ENCODE results near the gene SIRT2. TPM values are rescaled to one million over a fixed set of nuclear protein-coding genes. Genes with fewer than 3 reads are reported as not detected.

The SIRT2 gene
- total RNA-seq, 1 experiment from 2014 or later, result 162 TPM

DNA sequence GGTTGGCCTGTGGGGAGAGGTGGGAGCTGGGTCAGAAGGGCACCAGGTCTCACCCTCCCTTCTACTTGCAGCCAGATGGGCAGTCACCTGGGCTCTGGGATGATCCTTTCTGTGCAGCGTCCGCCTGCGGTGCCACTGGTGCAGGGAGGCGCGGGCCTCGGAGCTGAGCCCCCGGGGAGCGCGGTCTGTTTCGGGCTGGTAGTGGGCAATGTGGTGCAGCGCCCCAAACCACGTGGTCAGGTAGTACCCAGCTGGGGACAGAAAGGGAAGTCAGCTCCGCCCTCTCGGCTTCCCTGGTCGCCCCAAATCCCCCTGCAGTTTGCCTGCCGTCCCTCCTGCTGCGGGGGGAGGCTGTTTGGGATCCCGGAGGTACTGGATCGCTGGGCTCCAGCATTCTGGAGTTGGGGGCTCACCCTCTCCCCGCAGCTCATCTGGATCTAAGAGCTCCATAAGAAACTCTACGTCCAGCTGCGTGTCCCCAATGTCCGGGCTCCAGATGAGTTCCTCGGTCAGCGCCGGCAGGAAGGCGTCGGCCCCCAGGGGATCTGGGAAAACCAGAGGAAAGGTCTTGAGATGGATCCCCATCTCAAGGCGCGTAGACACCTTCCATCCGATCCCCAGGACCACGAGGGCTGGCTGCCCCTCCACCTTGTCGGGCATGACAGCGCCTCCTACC is 30.1 kb downstream of the SIRT2 start:
- no peak for DNase-seq (ENCODE audit: low read depth, low spot score)
- in situ Hi-C loops (cut with HindIII; ENCODE audit: low pct_unique_long_range_greater_than_20kb, low sequenced_read_pairs) (no loop called here), intact Hi-C loops (cut with micrococcal nuclease; ENCODE audit: unreplicated experiment) (no loop called here)
- no peaks in the 10 kb centered on the region for H3K27me3 ChIP-seq (ENCODE audit: control insufficient read depth, insufficient read depth, low read length)
- H3K27ac ChIP-seq (ENCODE audit: low read length), result no peak overlapping the region
- H3K4me3 ChIP-seq (ENCODE audit: low read depth in 2 of 2, low read length in 2 of 2), result no peak overlapping the region
- no peak for ATAC-seq
- H3K9me3 ChIP-seq (ENCODE audit: control insufficient read depth, insufficient read depth, low read depth, low read length), result no peaks in the 10 kb centered on the region
- POLR2A ChIA-PET, result interaction anchor here (0.7 to 1.0 kb wide), 2 partner anchors 16 to 1311 kb away, joined by 7 to 8 read pairs; no protein-coding TSS in a partner anchor
- TF ChIP-seq, protein P1, sequence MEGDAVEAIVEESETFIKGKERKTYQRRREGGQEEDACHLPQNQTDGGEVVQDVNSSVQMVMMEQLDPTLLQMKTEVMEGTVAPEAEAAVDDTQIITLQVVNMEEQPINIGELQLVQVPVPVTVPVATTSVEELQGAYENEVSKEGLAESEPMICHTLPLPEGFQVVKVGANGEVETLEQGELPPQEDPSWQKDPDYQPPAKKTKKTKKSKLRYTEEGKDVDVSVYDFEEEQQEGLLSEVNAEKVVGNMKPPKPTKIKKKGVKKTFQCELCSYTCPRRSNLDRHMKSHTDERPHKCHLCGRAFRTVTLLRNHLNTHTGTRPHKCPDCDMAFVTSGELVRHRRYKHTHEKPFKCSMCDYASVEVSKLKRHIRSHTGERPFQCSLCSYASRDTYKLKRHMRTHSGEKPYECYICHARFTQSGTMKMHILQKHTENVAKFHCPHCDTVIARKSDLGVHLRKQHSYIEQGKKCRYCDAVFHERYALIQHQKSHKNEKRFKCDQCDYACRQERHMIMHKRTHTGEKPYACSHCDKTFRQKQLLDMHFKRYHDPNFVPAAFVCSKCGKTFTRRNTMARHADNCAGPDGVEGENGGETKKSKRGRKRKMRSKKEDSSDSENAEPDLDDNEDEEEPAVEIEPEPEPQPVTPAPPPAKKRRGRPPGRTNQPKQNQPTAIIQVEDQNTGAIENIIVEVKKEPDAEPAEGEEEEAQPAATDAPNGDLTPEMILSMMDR (IDR thresholded peaks at IDR 0.05), result no peak
- TF ChIP-seq, protein P2, sequence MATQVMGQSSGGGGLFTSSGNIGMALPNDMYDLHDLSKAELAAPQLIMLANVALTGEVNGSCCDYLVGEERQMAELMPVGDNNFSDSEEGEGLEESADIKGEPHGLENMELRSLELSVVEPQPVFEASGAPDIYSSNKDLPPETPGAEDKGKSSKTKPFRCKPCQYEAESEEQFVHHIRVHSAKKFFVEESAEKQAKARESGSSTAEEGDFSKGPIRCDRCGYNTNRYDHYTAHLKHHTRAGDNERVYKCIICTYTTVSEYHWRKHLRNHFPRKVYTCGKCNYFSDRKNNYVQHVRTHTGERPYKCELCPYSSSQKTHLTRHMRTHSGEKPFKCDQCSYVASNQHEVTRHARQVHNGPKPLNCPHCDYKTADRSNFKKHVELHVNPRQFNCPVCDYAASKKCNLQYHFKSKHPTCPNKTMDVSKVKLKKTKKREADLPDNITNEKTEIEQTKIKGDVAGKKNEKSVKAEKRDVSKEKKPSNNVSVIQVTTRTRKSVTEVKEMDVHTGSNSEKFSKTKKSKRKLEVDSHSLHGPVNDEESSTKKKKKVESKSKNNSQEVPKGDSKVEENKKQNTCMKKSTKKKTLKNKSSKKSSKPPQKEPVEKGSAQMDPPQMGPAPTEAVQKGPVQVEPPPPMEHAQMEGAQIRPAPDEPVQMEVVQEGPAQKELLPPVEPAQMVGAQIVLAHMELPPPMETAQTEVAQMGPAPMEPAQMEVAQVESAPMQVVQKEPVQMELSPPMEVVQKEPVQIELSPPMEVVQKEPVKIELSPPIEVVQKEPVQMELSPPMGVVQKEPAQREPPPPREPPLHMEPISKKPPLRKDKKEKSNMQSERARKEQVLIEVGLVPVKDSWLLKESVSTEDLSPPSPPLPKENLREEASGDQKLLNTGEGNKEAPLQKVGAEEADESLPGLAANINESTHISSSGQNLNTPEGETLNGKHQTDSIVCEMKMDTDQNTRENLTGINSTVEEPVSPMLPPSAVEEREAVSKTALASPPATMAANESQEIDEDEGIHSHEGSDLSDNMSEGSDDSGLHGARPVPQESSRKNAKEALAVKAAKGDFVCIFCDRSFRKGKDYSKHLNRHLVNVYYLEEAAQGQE (IDR thresholded peaks at IDR 0.05; ENCODE audit: insufficient read depth in 1 of 2, low read depth in 2 of 2, low read length in 1 of 2), result 0 out of 4 replicates have a peak, but pooled peaks of 1 of the 2 experiments have one; percentile 13
- no TSS peak for BruUV-seq (replicated peaks)
- H3K36me3 ChIP-seq (ENCODE audit: control insufficient read depth, insufficient read depth, low read length), result no peaks in the 10 kb centered on the region
- 0 out of 2 replicates have a peak, but pooled peaks cover 4% of the 10 kb centered on the region for H3K4me1 ChIP-seq (ENCODE audit: control insufficient read depth, insufficient read depth, low read length)
- CTCF ChIA-PET, result no interaction called here

DNA sequence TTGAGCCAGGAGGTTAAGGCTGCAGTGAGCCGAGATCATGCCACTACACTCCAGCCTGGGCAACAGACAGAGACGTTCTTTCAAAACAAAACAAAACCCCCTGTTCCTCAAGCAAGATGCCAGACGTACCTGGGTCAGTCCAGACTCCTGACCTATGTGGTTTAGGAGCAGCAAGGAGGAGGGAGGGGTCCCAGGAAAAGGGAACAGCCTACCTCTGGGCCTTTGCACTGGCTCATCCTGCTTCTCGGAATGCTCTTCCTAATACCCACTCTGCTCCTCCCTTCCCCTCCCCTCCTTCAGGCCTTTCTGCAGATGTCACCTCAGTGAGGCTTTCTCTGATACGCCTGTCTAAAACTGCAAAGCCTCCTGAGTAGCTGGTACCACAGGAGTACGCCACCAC is 30.9 kb downstream of the SIRT2 start:
- intact Hi-C loops (cut with micrococcal nuclease; ENCODE audit: unreplicated experiment) (no loop called here), in situ Hi-C loops (cut with HindIII; ENCODE audit: low pct_unique_long_range_greater_than_20kb, low sequenced_read_pairs) (no loop called here)
- 0 out of 2 replicates have a peak, but pooled peaks cover 4% of the 10 kb centered on the region for H3K4me1 ChIP-seq (ENCODE audit: control insufficient read depth, insufficient read depth, low read length)
- TF ChIP-seq POLR2AphosphoS5 (IDR thresholded peaks at IDR 0.05; ENCODE audit: low read depth, low read length) (no peak), SIN3A (IDR thresholded peaks at IDR 0.05; ENCODE audit: borderline replicate concordance, insufficient read depth, low read depth, low read length) (no peak), TCF7L2 (IDR thresholded peaks at IDR 0.05; ENCODE audit: low read depth, low read length) (no peak)
- TF ChIP-seq, protein P2 (IDR thresholded peaks at IDR 0.05; ENCODE audit: insufficient read depth in 1 of 2, low read depth in 2 of 2, low read length in 1 of 2), result no peak
- TF ChIP-seq, protein P1 (IDR thresholded peaks at IDR 0.05), result no peak
- no peak overlapping the region for H3K27ac ChIP-seq (ENCODE audit: low read length)
- peak; percentile 10 for ATAC-seq
- no peak for DNase-seq (ENCODE audit: low read depth, low spot score)
- no peaks in the 10 kb centered on the region for H3K36me3 ChIP-seq (ENCODE audit: control insufficient read depth, insufficient read depth, low read length)
- no peaks in the 10 kb centered on the region for H3K27me3 ChIP-seq (ENCODE audit: control insufficient read depth, insufficient read depth, low read length)
- POLR2A ChIA-PET, result interaction anchor here (0.7 to 1.0 kb wide), 2 partner anchors 16 to 1312 kb away, joined by 7 to 8 read pairs; no protein-coding TSS in a partner anchor
- CTCF ChIA-PET, result interaction anchor here (0.6 kb wide), 1 partner anchor 253 kb away, joined by 3 read pairs; no protein-coding TSS in a partner anchor
- no peak overlapping the region for H3K4me3 ChIP-seq (ENCODE audit: low read depth in 2 of 2, low read length in 2 of 2)
- H3K9me3 ChIP-seq (ENCODE audit: control insufficient read depth, insufficient read depth, low read depth, low read length), result no peaks in the 10 kb centered on the region
- no TSS peak for BruUV-seq (replicated peaks)

All from Panc1 (cell line).